ENCODE measurements around the gene CD99L2. TPM values are rescaled to one million over a fixed set of nuclear protein-coding genes. Genes with fewer than 3 reads are reported as not detected.

Gene CD99L2
- total RNA-seq, 1 experiment from 2014 or later: 7.3 TPM

- Histone ChIP-seq H3K27me3 (ENCODE audit: insufficient read depth, low read length) (no peaks in the 10 kb centered on the region), H3K79me1 (ENCODE audit: insufficient read depth, low read depth, low read length, poor library complexity, severe bottlenecking) (no peaks in the 10 kb centered on the region), H4K8ac (replicated peaks; ENCODE audit: insufficient read length, low read depth, low read length) (no peak overlapping the region), H3K9ac (ENCODE audit: extremely low read depth, insufficient read length, low read length) (no peak overlapping the region), H2BK20ac (ENCODE audit: low read depth, low read length, poor library complexity, severe bottlenecking) (no peak overlapping the region), H2AFZ (ENCODE audit: low read length) (no peak overlapping the region), H3K9me3 (ENCODE audit: control insufficient read depth, low read depth, low read length) (no peaks in the 10 kb centered on the region), H3K4me2 (ENCODE audit: insufficient read depth, insufficient read length, low read length) (no peak overlapping the region), H3K23ac (ENCODE audit: insufficient read length, low read depth, low read length) (no peak overlapping the region), H3K18ac (ENCODE audit: insufficient read length, low read depth, low read length) (no peak overlapping the region), H2BK15ac (ENCODE audit: low read depth, low read length) (no peak overlapping the region), H3K4ac (ENCODE audit: low read depth, low read length) (no peak overlapping the region), H4K20me1 (ENCODE audit: control insufficient read depth, insufficient read depth, insufficient read length) (no peaks in the 10 kb centered on the region), H3K27ac (ENCODE audit: insufficient read length, low read depth, low read length) (no peak overlapping the region), H3K79me2 (ENCODE audit: insufficient read depth, low read length) (no peaks in the 10 kb centered on the region; the same call in 1 of the 2 replicates), H4K91ac (ENCODE audit: insufficient read length, low read depth, low read length) (no peak overlapping the region), H3K14ac (ENCODE audit: insufficient read depth, low read length) (no peak overlapping the region), H2BK12ac (ENCODE audit: insufficient read length, low read depth, low read length) (no peak overlapping the region), H2BK120ac (ENCODE audit: low read depth, low read length, poor library complexity, severe bottlenecking) (no peak overlapping the region), H2BK5ac (ENCODE audit: insufficient read length, low read length) (no peak overlapping the region), H2AK5ac (ENCODE audit: insufficient read length, low read length) (no peak overlapping the region), H3T11ph (ENCODE audit: low read length) (no peak overlapping the region), H4K5ac (ENCODE audit: insufficient read length, low read depth, low read length) (no peak overlapping the region), H3K4me1 (ENCODE audit: insufficient read depth, low read length) (no peaks in the 10 kb centered on the region; the same call in 1 of the 2 replicates), H3K23me2 (ENCODE audit: insufficient read length, low read depth, low read length, poor library complexity, severe bottlenecking) (no peaks in the 10 kb centered on the region), H3K56ac (ENCODE audit: insufficient read length, low read depth, low read length) (no peak overlapping the region)
- H3K4me3 Mint-ChIP-seq: no peak overlapping the region
- no peak for DNase-seq
- no peaks in the 10 kb centered on the region for H3K27me3 Mint-ChIP-seq (ENCODE audit: low read depth)
- no CpG with 5 or more reads among the region's 3 CpGs for WGBS (ENCODE audit: extremely low coverage, insufficient read length, low lambda C conversion rate)
- peaks cover 69 to 93% of the 10 kb centered on the region in 2 experiments for H3K9me3 Mint-ChIP-seq
- H3K27ac Mint-ChIP-seq: no peak overlapping the region
- no peak for TF ChIP-seq CTCF (conservative IDR thresholded peaks at IDR 0.05)
- H3K4me1 Mint-ChIP-seq: peaks cover 0 to 6% of the 10 kb centered on the region in 2 experiments; a peak in 1 of 4 replicates
- peaks cover 18 to 21% (median 20%) of the 10 kb centered on the region in 3 experiments for H3K36me3 Mint-ChIP-seq (ENCODE audit: insufficient read depth in 1 of 3, low read depth in 3 of 3)
Measured at GRCh38 chrX:150856101-150856500, 42.4 kb downstream of the CD99L2 start.
